HepG2 (cell line): ENCODE results near the gene ARHGEF12. TPM values are rescaled to one million over a fixed set of nuclear protein-coding genes. Genes with fewer than 3 reads are reported as not detected.

Experiments used
- ERF ChIP-seq: IDR thresholded peaks from 2 replicates; pipeline ENCODE4 v1.6.1; 2018; ENCODE audit warnings: missing biosample characterization, missing genetic modification reagents
- FOSL2 ChIP-seq: sonication (generic); formaldehyde crosslinking; IDR thresholded peaks from 2 replicates; pipeline ENCODE4 v1.4.0; 2020; ENCODE audit warnings: missing genetic modification reagents
- GATAD2A ChIP-seq: IDR thresholded peaks from 2 replicates; pipeline ENCODE4 v1.6.1; 2016
- NFYC ChIP-seq: IDR thresholded peaks from 2 replicates; pipeline ENCODE4 v1.6.1; 2016; ENCODE audit warnings: missing genetic modification reagents, missing compliant biosample characterization
- NR2C2 ChIP-seq: sonication (generic); formaldehyde crosslinking; IDR thresholded peaks from 2 replicates; pipeline ENCODE4 v1.4.0; 2020; ENCODE audit warnings: missing genetic modification reagents, mild to moderate bottlenecking, moderate library complexity, borderline replicate concordance
- PATZ1 ChIP-seq: sonication (generic); formaldehyde crosslinking; IDR thresholded peaks from 2 replicates; pipeline ENCODE4 v1.4.0; 2020; ENCODE audit warnings: missing genetic modification reagents
- REL ChIP-seq: sonication (generic); formaldehyde crosslinking; conservative IDR thresholded peaks from 2 replicates; pipeline ENCODE4 v1.8.0; 2022; ENCODE audit warnings: mild to moderate bottlenecking, missing genetic modification reagents, moderate library complexity
- SALL2 ChIP-seq: sonication (generic); formaldehyde crosslinking; IDR thresholded peaks from 2 replicates; pipeline ENCODE4 v1.8.1; 2023; ENCODE audit warnings: mild to moderate bottlenecking, missing genetic modification reagents, inconsistent platforms
- ZFX ChIP-seq: sonication (generic); formaldehyde crosslinking; IDR thresholded peaks from 2 replicates; pipeline ENCODE4 v1.4.0; 2020; ENCODE audit warnings: mild to moderate bottlenecking, low read depth, missing genetic modification reagents, moderate library complexity
- ZNF282 ChIP-seq: fragments of 450-650 bp; IDR thresholded peaks from 2 replicates; pipeline ENCODE4 v1.6.1; 2018; ENCODE audit not compliant: partially characterized antibody
- ZNF589 ChIP-seq: sonication (generic); formaldehyde crosslinking; conservative IDR thresholded peaks from 2 replicates; pipeline ENCODE4 v1.8.0; 2022; ENCODE audit warnings: mild to moderate bottlenecking, moderate library complexity, missing genetic modification reagents
- ZNF597 ChIP-seq: sonication (generic); formaldehyde crosslinking; IDR thresholded peaks from 2 replicates; pipeline ENCODE4 v1.5.0; 2020; ENCODE audit warnings: missing genetic modification reagents
- ZNF724P ChIP-seq: sonication (generic); formaldehyde crosslinking; IDR thresholded peaks from 2 replicates; pipeline ENCODE4 v1.8.0; 2022; ENCODE audit warnings: missing genetic modification reagents, borderline replicate concordance
- ZSCAN29 ChIP-seq: sonication (generic); formaldehyde crosslinking; conservative IDR thresholded peaks from 2 replicates; pipeline ENCODE4 v1.4.0; 2020; ENCODE audit warnings: mild to moderate bottlenecking, missing genetic modification reagents
- polyA plus RNA-seq, 8 experiments: library from polyadenylated mRNA; depleted of rRNA in 3 of 8; stranded (reverse) in 7 of 8; unstranded in 1 of 8; fragments of >200 nt; fragmentation: Illumina TruSeq in 4 of 8; extraction: Trizol in 4 of 8; gene quantifications; 2 replicates each; pipeline versions ENCODE4 v1.2.1 to v1.2.3, GENCODE V29; 2011 to 2016; ENCODE audit warnings: low read depth in 4 of 8, missing spikeins in 1 of 8, mixed read lengths in 1 of 8; ENCODE audit not compliant: insufficient read depth in 1 of 8
- total RNA-seq, 5 experiments: library from RNA; depleted of rRNA; stranded (reverse); fragments of >200 nt; fragmentation: Illumina TruSeq; extraction: Trizol; gene quantifications; 2 replicates each; pipeline ENCODE4 v1.2.3, GENCODE V29; 2016; ENCODE audit warnings: low read depth in 1 of 5
- TF ChIP-seq, protein P1 (sequence below): sonication (generic); formaldehyde crosslinking; IDR thresholded peaks from 2 replicates; pipeline ENCODE4 v1.8.0; 2022; ENCODE audit warnings: mild to moderate bottlenecking, missing genetic modification reagents, moderate library complexity
- TF ChIP-seq, protein P2 (sequence below): sonication (generic); formaldehyde crosslinking; IDR thresholded peaks from 2 replicates; pipeline ENCODE4 v1.8.1; 2023; ENCODE audit warnings: missing genetic modification reagents, mild to moderate bottlenecking, borderline replicate concordance
- TF ChIP-seq, protein P3 (sequence below): IDR thresholded peaks from 2 replicates; pipeline ENCODE4 v1.6.1; 2016; ENCODE audit warnings: mild to moderate bottlenecking
- TF ChIP-seq, protein P4 (sequence below): IDR thresholded peaks from 2 replicates; pipeline ENCODE4 v1.6.1; 2016; ENCODE audit warnings: low read depth, missing genetic modification reagents, missing compliant biosample characterization

ARHGEF12 gene
- total and polyA plus RNA-seq, 2 of the 13 experiments (the other 11 are each of a cell fraction or from before 2014, with no cell fraction given) = 17.9 to 54.4 TPM

DNA sequence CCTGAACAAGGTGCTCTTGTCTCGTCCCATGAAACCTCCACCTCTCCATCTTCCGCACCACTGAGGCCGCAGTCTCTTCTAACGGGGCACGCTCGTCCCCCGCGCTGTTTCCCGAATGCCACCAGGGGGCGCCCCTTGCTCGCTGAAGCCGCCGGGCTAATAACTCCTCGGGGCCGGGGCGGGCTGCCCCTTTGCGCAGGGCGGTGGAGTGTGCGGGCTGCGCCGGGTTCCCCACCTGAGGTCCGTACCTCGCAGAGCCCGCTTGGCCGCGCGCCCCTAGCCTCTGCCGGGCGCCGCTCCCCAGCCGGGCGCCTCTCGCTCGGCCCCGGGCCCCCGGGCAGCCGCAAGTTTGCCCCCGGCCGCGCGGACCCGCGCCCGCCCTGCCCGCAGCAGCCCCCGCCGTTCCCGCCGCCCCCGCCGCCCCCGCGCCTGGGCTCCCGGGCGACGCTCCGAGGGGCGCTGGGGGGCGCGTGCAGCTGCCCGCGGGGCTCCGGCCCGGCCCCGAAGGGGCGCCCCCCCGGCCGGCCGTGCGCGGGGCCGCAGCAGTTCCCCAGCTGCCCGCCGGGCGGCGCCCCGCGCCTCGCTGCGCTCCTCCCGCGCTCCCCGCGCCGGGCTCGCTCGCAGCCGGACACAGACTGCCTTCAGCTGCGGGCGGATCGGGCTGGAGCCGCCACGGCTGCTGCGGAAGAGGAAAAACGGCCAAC, 175.1 kb downstream of the ARHGEF12 start, which contains the start of gene GRIK4 (continued):
- TF ChIP-seq ZNF597 (CRISPR knock-in tag) = no peak
- TF ChIP-seq ZNF724P = no peak
- TF ChIP-seq ZNF282 = no peak
- TF ChIP-seq, protein P1, sequence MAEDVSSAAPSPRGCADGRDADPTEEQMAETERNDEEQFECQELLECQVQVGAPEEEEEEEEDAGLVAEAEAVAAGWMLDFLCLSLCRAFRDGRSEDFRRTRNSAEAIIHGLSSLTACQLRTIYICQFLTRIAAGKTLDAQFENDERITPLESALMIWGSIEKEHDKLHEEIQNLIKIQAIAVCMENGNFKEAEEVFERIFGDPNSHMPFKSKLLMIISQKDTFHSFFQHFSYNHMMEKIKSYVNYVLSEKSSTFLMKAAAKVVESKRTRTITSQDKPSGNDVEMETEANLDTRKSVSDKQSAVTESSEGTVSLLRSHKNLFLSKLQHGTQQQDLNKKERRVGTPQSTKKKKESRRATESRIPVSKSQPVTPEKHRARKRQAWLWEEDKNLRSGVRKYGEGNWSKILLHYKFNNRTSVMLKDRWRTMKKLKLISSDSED (CRISPR knock-in tag) = no peak
- 0 out of 2 replicates have a peak, but pooled peaks have one; percentile 20 for TF ChIP-seq FOSL2 (CRISPR knock-in tag)
- no peak for TF ChIP-seq ZSCAN29 (CRISPR knock-in tag)
- no peak for TF ChIP-seq NR2C2 (CRISPR knock-in tag)
- TF ChIP-seq ZNF589 (CRISPR knock-in tag) = no peak
- peak; percentile 68 for TF ChIP-seq PATZ1 (CRISPR knock-in tag)
- no peak for TF ChIP-seq REL
- TF ChIP-seq GATAD2A (CRISPR knock-in tag) = peak; percentile 19; the same call in 1 of the 2 replicates
- TF ChIP-seq SALL2 (CRISPR knock-in tag) = no peak
- TF ChIP-seq NFYC = no peak
- TF ChIP-seq, protein P2, sequence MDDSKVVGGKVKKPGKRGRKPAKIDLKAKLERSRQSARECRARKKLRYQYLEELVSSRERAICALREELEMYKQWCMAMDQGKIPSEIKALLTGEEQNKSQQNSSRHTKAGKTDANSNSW = no peak
- TF ChIP-seq, protein P3, sequence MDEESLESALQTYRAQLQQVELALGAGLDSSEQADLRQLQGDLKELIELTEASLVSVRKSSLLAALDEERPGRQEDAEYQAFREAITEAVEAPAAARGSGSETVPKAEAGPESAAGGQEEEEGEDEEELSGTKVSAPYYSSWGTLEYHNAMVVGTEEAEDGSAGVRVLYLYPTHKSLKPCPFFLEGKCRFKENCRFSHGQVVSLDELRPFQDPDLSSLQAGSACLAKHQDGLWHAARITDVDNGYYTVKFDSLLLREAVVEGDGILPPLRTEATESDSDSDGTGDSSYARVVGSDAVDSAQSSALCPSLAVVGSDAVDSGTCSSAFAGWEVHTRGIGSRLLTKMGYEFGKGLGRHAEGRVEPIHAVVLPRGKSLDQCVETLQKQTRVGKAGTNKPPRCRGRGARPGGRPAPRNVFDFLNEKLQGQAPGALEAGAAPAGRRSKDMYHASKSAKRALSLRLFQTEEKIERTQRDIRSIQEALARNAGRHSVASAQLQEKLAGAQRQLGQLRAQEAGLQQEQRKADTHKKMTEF = no peak
- TF ChIP-seq ZFX (CRISPR knock-in tag) = peak; percentile 30; the same call in 1 of the 2 replicates
- 0 out of 2 replicates have a peak, but pooled peaks have one; percentile 22 for TF ChIP-seq ERF (CRISPR knock-in tag)
- TF ChIP-seq, protein P4, sequence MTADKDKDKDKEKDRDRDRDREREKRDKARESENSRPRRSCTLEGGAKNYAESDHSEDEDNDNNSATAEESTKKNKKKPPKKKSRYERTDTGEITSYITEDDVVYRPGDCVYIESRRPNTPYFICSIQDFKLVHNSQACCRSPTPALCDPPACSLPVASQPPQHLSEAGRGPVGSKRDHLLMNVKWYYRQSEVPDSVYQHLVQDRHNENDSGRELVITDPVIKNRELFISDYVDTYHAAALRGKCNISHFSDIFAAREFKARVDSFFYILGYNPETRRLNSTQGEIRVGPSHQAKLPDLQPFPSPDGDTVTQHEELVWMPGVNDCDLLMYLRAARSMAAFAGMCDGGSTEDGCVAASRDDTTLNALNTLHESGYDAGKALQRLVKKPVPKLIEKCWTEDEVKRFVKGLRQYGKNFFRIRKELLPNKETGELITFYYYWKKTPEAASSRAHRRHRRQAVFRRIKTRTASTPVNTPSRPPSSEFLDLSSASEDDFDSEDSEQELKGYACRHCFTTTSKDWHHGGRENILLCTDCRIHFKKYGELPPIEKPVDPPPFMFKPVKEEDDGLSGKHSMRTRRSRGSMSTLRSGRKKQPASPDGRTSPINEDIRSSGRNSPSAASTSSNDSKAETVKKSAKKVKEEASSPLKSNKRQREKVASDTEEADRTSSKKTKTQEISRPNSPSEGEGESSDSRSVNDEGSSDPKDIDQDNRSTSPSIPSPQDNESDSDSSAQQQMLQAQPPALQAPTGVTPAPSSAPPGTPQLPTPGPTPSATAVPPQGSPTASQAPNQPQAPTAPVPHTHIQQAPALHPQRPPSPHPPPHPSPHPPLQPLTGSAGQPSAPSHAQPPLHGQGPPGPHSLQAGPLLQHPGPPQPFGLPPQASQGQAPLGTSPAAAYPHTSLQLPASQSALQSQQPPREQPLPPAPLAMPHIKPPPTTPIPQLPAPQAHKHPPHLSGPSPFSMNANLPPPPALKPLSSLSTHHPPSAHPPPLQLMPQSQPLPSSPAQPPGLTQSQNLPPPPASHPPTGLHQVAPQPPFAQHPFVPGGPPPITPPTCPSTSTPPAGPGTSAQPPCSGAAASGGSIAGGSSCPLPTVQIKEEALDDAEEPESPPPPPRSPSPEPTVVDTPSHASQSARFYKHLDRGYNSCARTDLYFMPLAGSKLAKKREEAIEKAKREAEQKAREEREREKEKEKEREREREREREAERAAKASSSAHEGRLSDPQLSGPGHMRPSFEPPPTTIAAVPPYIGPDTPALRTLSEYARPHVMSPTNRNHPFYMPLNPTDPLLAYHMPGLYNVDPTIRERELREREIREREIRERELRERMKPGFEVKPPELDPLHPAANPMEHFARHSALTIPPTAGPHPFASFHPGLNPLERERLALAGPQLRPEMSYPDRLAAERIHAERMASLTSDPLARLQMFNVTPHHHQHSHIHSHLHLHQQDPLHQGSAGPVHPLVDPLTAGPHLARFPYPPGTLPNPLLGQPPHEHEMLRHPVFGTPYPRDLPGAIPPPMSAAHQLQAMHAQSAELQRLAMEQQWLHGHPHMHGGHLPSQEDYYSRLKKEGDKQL (CRISPR knock-in tag) = no peak
